Colonic mucosa (tissue), 4 donors: Measurements from ENCODE around the gene DHPS. TPM values are rescaled to one million over a fixed set of nuclear protein-coding genes. Genes with fewer than 3 reads are reported as not detected.

ENCODE experiments used
- DNase-seq: peaks from one replicate; pipeline ENCODE4 v3.0.0-alpha.2; 2020
- H3K27ac ChIP-seq: fragments of 200-600 bp; one replicate; pipeline ENCODE4 v1.8.0; 2021
- H3K27me3 ChIP-seq: fragments of 200-600 bp; one replicate; pipeline ENCODE4 v1.8.0; 2021
- H3K36me3 ChIP-seq: fragments of 200-600 bp; one replicate; pipeline ENCODE4 v1.8.0; 2021
- H3K4me1 ChIP-seq: fragments of 200-600 bp; one replicate; pipeline ENCODE4 v1.8.0; 2021; ENCODE audit warnings: mild to moderate bottlenecking
- H3K4me3 ChIP-seq: fragments of 200-600 bp; one replicate; pipeline ENCODE4 v1.8.0; 2021
- H3K9ac ChIP-seq, 2 donors: one replicate each; pipeline ENCODE4 v1.7.0; 2013; ENCODE audit warnings: control low read depth in 2 of 2, low read depth in 2 of 2, low read length in 2 of 2
- H3K9me3 ChIP-seq: fragments of 200-600 bp; one replicate; pipeline ENCODE4 v1.8.0; 2021
- intact Hi-C: fragments of 100-400 bp; cut with DNase I; formaldehyde crosslinking; loops from one replicate; pipeline ENCODE4 v1.14.1; 2022
- total RNA-seq, 2 donors: library from RNA; stranded (reverse); fragmentation: NEBNext Ultra II Directional in 1 of 2; extraction: Animal tissue kit (Norgen Biotek cat#: 25700) in 1 of 2; gene quantifications; one replicate each; pipeline ENCODE4 v1.2.1, GENCODE V29; 2021
- TF ChIP-seq, protein P1 (sequence below): fragments of 200-600 bp; IDR thresholded peaks from one replicate; pipeline ENCODE4 v1.8.0; 2022; ENCODE audit warnings: antibody characterized with exemption, mild to moderate bottlenecking
- donor health status: healthy.
- donor health status: DM: no; HTN: no; CAD: no.
- donor health status: DM: no; HTN: no; CAD: no.

The DHPS gene
- total RNA-seq, 2 donors from 2014 or later: 66.2 to 87.5 TPM

DNA sequence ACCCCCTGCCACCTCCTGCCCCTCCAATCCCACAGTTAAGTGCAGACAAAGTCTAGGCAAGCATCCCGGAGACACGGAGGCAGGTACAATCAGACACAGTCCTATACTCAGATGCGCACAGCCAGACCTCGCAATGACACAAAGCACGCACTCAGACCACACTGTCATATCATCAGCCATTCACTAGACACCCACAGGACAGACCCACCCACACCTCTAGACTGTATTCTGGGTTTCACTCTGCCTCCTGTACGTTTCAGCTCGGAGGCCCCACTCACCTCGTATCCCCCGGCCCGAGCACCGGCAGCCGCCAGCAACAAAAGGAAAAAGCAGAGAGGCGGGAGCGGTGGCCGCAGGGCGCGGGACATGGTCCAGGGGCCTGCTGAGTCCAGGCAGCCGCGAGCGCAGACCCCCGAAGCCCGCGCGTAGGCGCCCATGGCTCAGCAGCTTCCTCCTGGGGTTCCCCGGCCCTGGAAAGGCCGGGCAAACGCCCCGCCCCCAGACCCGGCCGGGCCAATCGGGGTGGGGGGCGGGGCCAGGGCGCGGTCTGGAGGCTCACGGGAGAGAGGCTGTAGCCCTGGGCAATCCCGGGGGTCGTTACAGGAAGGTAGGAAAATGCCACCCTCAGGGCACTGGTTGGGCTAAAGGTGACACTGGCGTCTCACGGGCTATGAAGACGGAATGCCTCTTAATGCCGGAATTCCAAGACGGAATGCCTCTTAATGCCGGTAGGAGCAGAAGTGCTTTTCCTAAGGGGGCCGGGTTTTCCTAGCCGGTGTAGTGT is 15.2 kb downstream of the DHPS start, which contains the start of the genes MAN2B1 and WDR83:
Gene MAN2B1 (minus strand): TSS at position 478 of the 784 bp plus-strand sequence. CDS start 41 bp downstream, at position 437.
Gene WDR83 (plus strand): TSS at position 543 of the 784 bp plus-strand sequence. CDS start 2,984 bp downstream, outside the sequence.
- Histone ChIP-seq H3K27me3 (no peaks in the 10 kb centered on the region), H3K27ac (peak within 1 kb of the TSS; percentile 71), H3K9ac (peak within 1 kb of the TSS; percentile 90 to 96), H3K9me3 (no peaks in the 10 kb centered on the region), H3K36me3 (no peaks in the 10 kb centered on the region), H3K4me1 (peaks cover 16% of the 10 kb centered on the region), H3K4me3 (peak within 1 kb of the TSS; percentile 97)
- intact Hi-C loops: loop anchor here (5.0 kb wide), 1 partner anchor 104 kb away; no protein-coding TSS in a partner anchor
- TF ChIP-seq, protein P1, sequence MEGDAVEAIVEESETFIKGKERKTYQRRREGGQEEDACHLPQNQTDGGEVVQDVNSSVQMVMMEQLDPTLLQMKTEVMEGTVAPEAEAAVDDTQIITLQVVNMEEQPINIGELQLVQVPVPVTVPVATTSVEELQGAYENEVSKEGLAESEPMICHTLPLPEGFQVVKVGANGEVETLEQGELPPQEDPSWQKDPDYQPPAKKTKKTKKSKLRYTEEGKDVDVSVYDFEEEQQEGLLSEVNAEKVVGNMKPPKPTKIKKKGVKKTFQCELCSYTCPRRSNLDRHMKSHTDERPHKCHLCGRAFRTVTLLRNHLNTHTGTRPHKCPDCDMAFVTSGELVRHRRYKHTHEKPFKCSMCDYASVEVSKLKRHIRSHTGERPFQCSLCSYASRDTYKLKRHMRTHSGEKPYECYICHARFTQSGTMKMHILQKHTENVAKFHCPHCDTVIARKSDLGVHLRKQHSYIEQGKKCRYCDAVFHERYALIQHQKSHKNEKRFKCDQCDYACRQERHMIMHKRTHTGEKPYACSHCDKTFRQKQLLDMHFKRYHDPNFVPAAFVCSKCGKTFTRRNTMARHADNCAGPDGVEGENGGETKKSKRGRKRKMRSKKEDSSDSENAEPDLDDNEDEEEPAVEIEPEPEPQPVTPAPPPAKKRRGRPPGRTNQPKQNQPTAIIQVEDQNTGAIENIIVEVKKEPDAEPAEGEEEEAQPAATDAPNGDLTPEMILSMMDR: no peak
- DNase-seq: peak; percentile 81

DNA sequence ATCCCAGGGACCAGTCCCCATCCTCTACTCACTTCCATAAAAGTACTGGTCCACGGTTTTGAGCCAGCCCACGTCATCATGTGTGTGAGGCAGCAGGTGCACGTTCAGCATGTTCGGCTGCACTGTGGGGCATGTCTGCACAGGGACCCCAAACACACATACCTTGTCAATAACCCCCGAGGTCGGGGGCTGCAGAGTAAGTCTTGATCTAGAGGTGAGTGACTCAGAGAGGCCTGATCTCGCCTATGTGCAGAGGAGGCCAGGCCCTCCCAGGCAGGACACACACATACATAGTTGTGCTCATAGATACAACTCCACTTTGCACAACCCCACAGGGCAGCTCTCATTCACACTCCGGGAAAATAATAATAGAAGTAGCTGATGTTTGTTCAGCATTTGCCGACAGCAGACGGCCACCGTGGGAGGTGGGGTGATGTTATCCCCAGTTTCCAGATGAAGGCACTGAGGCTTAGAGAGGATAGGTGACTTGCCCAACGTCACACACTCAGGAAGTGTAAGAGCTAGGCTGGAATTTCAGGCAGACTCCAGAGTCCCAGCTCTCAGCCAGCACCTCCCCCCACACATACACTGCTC is 15.9 kb downstream of the DHPS start:
- Histone ChIP-seq H3K36me3 (no peaks in the 10 kb centered on the region), H3K27me3 (no peaks in the 10 kb centered on the region), H3K9ac (peak overlapping the region; percentile 90 to 96), H3K4me3 (peak overlapping the region; percentile 97), H3K4me1 (peaks cover 16% of the 10 kb centered on the region), H3K27ac (peak overlapping the region; percentile 71), H3K9me3 (no peaks in the 10 kb centered on the region)
- DNase-seq: no peak
- TF ChIP-seq, protein P1: no peak
- intact Hi-C loops: loop anchor here (5.0 kb wide), 1 partner anchor 103 kb away; no protein-coding TSS in a partner anchor

DNA sequence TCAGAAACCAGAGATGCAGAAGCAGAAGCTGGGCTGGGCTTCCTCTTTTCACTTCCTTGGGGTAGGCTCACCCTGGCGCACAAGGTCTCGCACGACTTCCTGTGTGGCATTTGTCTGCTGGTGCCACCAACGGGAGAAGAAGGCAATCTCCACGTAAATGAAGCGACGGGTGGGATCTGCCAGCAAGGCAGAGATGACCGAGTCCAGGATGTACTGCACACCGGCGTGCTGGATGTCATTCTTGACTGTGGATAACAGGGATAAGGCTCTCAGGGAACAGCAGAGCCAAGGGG is 16.5 kb downstream of the DHPS start:
- H3K27me3 ChIP-seq: no peaks in the 10 kb centered on the region
- DNase-seq: peak; percentile 49
- peak overlapping the region; percentile 71 for H3K27ac ChIP-seq
- TF ChIP-seq, protein P1: no peak
- H3K36me3 ChIP-seq: no peaks in the 10 kb centered on the region
- H3K9me3 ChIP-seq: no peaks in the 10 kb centered on the region
- H3K4me1 ChIP-seq: peaks cover 12% of the 10 kb centered on the region
- H3K4me3 ChIP-seq: peak overlapping the region; percentile 97
- H3K9ac ChIP-seq: peak overlapping the region in 1 of 2 donors; percentile 96
- intact Hi-C loops: loop anchor here (5.0 kb wide), 1 partner anchor 103 kb away; no protein-coding TSS in a partner anchor

DNA sequence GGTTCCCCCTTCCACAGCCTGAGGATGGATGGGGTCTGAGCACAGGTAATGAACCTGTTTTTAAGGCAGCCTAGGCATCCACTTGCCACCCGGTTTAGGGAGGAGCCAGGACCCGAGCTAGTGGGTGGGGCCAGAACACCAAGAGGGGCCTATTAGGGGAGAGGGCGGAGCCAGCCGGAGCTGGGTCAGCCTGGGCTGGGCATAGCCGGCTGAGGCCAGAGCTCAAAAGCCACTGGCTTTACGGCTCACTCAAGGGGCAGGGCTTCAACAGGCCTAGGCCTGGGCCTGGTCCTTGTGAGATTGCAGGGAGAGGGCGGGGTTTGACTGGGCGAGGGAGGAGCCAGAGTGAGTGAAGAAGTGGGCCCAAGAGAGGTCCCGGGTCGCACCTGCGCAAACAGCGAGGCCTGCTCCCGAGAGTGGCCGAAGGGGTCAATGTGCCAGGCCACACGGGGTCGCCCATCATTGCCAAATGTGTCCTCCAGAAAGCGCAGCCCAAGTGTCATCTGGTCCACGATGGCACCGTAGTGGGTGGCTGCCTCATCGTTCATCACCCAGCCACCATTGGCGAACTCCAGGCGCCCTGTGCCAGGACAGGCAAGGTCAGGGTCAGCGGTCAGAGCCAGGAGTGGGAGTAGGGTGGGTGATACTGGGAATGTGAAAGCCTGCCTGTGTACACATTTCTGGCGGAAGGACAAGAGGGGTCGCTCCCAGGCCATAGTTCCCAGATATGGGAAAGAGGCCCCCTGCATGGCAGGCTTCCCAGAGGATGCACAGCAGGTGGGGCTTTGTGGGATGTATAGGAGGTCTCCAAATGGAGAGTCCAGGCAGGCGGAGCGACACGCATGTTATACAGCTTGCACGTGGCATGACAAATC is 17.0 kb downstream of the DHPS start:
- Histone ChIP-seq H3K27ac (no peak overlapping the region), H3K4me3 (no peak overlapping the region), H3K36me3 (no peaks in the 10 kb centered on the region), H3K4me1 (peaks cover 11% of the 10 kb centered on the region), H3K9me3 (no peaks in the 10 kb centered on the region), H3K9ac (no peak overlapping the region), H3K27me3 (no peaks in the 10 kb centered on the region)
- intact Hi-C loops: loop anchor here (5.0 kb wide), 1 partner anchor 102 kb away; no protein-coding TSS in a partner anchor
- DNase-seq: peak; percentile 54
- TF ChIP-seq, protein P1: no peak

DNA sequence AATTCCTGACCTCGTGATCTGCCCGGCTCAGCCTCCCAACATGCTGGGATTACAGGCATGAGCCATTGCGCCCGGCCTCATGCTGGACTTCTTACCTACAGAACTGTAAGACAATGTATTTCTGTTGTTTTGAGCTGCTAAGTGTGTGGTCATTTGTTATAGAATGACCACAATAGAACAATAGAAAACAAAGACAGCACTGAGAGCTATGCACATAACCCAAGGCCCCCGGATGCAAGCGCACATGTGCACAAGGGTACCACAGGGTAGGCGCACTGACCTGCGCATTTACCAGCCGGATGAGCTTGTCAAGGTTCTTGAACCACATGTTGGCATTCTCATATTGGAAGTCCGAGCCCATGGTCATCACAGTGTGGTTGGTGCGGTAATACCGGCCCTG is 20.7 kb downstream of the DHPS start:
- Histone ChIP-seq H3K9ac (no peak overlapping the region), H3K4me1 (no peaks in the 10 kb centered on the region), H3K4me3 (no peak overlapping the region), H3K27me3 (no peaks in the 10 kb centered on the region), H3K27ac (no peak overlapping the region), H3K36me3 (no peaks in the 10 kb centered on the region), H3K9me3 (no peaks in the 10 kb centered on the region)
- no peak for DNase-seq
- intact Hi-C loops: no loop called here
- TF ChIP-seq, protein P1: no peak
